Adrenal gland (tissue), 12 donors: ENCODE measurements around the gene EID3. TPM values are rescaled to one million over a fixed set of nuclear protein-coding genes. Genes with fewer than 3 reads are reported as not detected.

ENCODE experiments used
- DNase-seq, 7 donors: peaks; one replicate each; pipeline ENCODE4 v3.0.0-alpha.2; 2019 to 2020
- H3K27ac ChIP-seq, 5 donors: fragments of 200-600 bp; sonication (generic) in 4 of 5; 1 replicate in 3 of 5; 2 replicates in 2 of 5; pipeline versions ENCODE4 v1.5.1 to v1.8.0; 2016 to 2020; ENCODE audit warnings: mild to moderate bottlenecking in 1 of 5
- H3K27me3 ChIP-seq: fragments of 200-600 bp; 2 replicates; pipeline ENCODE4 v1.8.0; 2021
- H3K36me3 ChIP-seq, 2 donors: fragments of 200-600 bp; replicated peaks in 1 of 2; 1 replicate in 1 of 2; 2 replicates in 1 of 2; pipeline versions ENCODE4 v1.5.1 to v1.8.0; 2018 to 2022
- H3K4me1 ChIP-seq, 2 donors: fragments of 200-600 bp; replicated peaks in 1 of 2; 1 replicate in 1 of 2; 2 replicates in 1 of 2; pipeline versions ENCODE4 v1.5.1 to v1.8.0; 2018 to 2021
- H3K4me3 ChIP-seq, 4 donors: fragments of 200-600 bp; sonication (generic) in 3 of 4; one replicate each; pipeline ENCODE4 v1.5.1; 2016 to 2018
- H3K9me3 ChIP-seq, 3 donors: fragments of 200-600 bp; sonication (generic) in 1 of 3; replicated peaks in 1 of 3; 1 replicate in 2 of 3; 2 replicates in 1 of 3; pipeline versions ENCODE4 v1.5.1 to v1.8.0; 2016 to 2021
- POLR2A ChIP-seq, 2 donors: fragments of 450-650 bp; IDR thresholded peaks; one replicate each; pipeline ENCODE4 v1.6.1; 2017; ENCODE audit warnings: antibody characterized with exemption in 2 of 2, mild to moderate bottlenecking in 2 of 2, moderate library complexity in 1 of 2
- WGBS, 4 donors: extraction: QIAGEN DNeasy Blood & Tissue Kit in 2 of 4; methylation state at CpG; one replicate each; pipeline versions ENCODE4 v1.1.5 to v1.1.7; 2013 to 2017; 5-methylcytosine and 5-hydroxymethylcytosine counted together
- intact Hi-C, 2 donors: fragments of 100-400 bp; cut with DNase I; formaldehyde crosslinking; loops; one replicate each; pipeline versions ENCODE4 v1.14.1 to v1.15.0; 2022 to 2023
- polyA plus RNA-seq, 3 donors: library from polyadenylated mRNA; stranded (reverse); fragments of 200-250 nt in 2 of 3; fragments of 350-450 nt in 1 of 3; fragmentation: Illumina TruSeq in 1 of 3; extraction: RNeasy Lipid Tissue Mini Kit (QIAGEN cat#74804) in 1 of 3; gene quantifications; one replicate each; pipeline ENCODE4 v1.2.3, GENCODE V29; 2013 to 2014
- total RNA-seq, 9 donors: library from RNA; depleted of rRNA in 4 of 9; stranded (reverse); fragments of >200 nt in 4 of 9; fragments of 120-200 nt in 1 of 9; fragmentation: NEBNext Ultra II Directional in 1 of 9; extraction: Animal tissue kit (Norgen Biotek cat#: 25700) in 1 of 9; gene quantifications; one replicate each; pipeline versions ENCODE4 v1.1.0 to v1.2.4, GENCODE V29; 2013 to 2023
- TF ChIP-seq, protein P1 (sequence below), 6 experiments: fragments of 450-650 bp in 4 of 6; fragments of 200-600 bp in 2 of 6; sonication (generic) in 1 of 6; IDR thresholded peaks; 1 replicate in 5 of 6; 2 replicates in 1 of 6; pipeline versions ENCODE4 v1.5.1 to v1.8.0; 2016 to 2021; ENCODE audit warnings: antibody characterized with exemption in 6 of 6, mild to moderate bottlenecking in 2 of 6, moderate library complexity in 1 of 6
- donor health status: healthy with polysubstance abuse.
- donor health status: Bipolar disorder and iron deficiency.
- donor health status: DM: yes; HTN: yes; CAD: no.
- donor health status: DM: no; HTN: no; CAD: no.
- donor health status: DM: no; HTN: no; CAD: no.
- donor health status: DM: yes; HTN: yes; CAD: no.

Gene EID3
- total and polyA plus RNA-seq, 12 donors = 1.5 to 20.3 (median 5.5) TPM

DNA sequence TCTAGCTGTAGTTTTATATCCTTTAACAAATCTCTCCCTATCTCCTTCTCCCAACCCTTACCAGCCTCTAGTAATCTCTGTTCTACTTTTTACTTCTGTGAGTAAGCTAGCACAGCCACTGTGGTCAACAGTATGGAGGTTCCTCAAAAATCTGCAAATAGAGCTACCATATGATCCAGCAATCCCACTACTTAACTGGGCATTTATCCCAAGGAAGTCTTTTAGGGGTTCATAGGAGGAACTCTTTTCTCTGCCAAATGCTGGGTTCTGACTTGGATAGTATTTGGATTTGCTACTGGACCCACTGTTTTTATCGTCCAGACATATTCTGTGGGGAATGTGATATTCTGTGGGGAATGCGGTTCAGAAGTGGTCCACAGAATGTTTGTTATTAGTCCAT, 41.1 kb downstream of the EID3 start:
- intact Hi-C loops = no loop called here
- Histone ChIP-seq H3K27me3 (no peaks in the 10 kb centered on the region), H3K4me1 (peaks cover 15 to 55% of the 10 kb centered on the region in 2 donors), H3K4me3 (no peak overlapping the region), H3K36me3 (peaks cover 0 to 72% of the 10 kb centered on the region in 2 donors), H3K27ac (no peak overlapping the region), H3K9me3 (no peaks in the 10 kb centered on the region)
- WGBS, 4 donors = 77 to 87% (median 84%) methylated on average over 2 of the region's 2 CpGs
- no peak for DNase-seq
- TF ChIP-seq POLR2A (IDR thresholded peaks at IDR 0.05) = no peak
- TF ChIP-seq, protein P1, sequence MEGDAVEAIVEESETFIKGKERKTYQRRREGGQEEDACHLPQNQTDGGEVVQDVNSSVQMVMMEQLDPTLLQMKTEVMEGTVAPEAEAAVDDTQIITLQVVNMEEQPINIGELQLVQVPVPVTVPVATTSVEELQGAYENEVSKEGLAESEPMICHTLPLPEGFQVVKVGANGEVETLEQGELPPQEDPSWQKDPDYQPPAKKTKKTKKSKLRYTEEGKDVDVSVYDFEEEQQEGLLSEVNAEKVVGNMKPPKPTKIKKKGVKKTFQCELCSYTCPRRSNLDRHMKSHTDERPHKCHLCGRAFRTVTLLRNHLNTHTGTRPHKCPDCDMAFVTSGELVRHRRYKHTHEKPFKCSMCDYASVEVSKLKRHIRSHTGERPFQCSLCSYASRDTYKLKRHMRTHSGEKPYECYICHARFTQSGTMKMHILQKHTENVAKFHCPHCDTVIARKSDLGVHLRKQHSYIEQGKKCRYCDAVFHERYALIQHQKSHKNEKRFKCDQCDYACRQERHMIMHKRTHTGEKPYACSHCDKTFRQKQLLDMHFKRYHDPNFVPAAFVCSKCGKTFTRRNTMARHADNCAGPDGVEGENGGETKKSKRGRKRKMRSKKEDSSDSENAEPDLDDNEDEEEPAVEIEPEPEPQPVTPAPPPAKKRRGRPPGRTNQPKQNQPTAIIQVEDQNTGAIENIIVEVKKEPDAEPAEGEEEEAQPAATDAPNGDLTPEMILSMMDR (IDR thresholded peaks at IDR 0.05) = no peak

DNA sequence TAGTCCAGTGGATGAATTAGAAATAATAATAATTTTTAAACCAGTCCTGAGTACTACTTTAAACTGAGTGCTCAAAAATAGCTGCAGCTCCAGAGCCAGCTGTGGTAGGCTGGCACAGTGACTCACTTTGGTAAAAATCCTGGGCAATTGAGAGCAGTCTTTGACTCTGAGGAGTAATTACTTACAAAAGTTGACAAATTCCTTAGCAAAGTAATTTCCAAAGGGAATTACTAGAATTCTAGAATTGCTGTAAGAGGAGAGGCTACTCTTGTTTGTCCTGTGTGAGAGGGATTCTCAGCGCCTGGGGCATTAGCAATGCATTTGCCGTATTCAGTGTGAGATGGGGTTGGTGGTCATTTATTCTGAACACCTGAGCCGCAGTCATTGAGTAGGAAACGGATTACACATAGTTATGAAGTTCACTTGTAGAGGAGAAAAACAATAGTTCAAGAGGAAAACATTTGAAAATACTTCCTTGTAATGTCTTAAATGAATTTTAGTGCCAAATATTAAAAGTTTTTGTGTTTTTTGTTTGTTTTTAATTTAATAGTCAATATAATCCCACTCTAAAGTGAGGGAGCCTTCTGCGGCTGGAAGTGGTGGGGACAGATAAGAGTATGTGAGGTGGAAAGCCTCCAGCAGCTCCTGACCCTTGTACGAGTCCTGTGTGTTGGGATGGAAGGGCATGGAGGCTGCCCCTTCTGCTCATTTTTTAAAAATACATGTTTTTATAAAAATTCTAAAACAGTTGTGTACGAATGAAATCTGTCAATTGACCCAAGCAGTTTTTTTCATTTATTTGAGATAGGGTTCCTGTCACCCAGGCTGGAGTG, 41.9 kb downstream of the EID3 start:
- Histone ChIP-seq H3K4me3 (no peak overlapping the region), H3K9me3 (no peaks in the 10 kb centered on the region), H3K27me3 (no peaks in the 10 kb centered on the region), H3K36me3 (peaks cover 0 to 72% of the 10 kb centered on the region in 2 donors), H3K4me1 (peaks cover 8 to 47% of the 10 kb centered on the region in 2 donors), H3K27ac (no peak overlapping the region)
- WGBS, 4 donors = 73 to 80% (median 77%) methylated on average over 7 of the region's 7 CpGs
- no peak for DNase-seq
- intact Hi-C loops = no loop called here
- TF ChIP-seq, protein P1 (IDR thresholded peaks at IDR 0.05) = no peak
- TF ChIP-seq POLR2A (IDR thresholded peaks at IDR 0.05) = no peak

DNA sequence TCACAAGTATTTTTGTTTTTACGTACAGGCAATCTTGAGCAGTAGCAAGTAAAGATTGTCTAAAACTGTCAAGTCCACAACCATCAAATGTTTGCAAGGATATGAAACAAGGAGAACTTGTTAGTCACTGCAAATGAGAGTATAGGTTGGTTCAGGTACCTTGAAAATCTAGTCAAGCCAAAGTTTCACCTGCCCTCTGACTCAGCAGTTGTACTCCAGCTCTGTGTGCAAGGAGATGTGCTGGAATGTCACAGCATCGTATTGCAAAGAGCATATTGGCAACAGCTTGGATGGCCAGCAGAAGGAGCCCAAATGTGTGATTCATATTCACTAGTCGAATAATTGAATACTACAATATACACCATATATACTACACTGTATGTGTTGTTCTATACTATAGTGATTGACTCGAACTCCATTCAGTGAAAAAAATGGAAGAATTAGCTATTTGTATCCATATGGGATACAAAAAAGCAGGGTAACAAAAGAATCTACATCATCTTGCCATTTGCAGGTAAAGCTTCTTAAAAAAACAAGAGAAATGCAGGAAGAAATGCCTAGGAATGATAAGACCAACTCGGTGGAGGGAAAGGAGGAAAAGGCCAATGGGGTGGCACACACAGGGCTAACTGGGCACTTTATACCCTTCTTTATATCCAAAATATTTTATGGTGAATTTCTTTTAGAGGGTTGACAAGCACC, 44.0 kb downstream of the EID3 start:
- peak in 1 of 7 donors; percentile 22 for DNase-seq
- intact Hi-C loops = no loop called here
- Histone ChIP-seq H3K27me3 (no peaks in the 10 kb centered on the region), H3K9me3 (no peaks in the 10 kb centered on the region), H3K27ac (no peak overlapping the region), H3K4me1 (peaks cover 8 to 34% of the 10 kb centered on the region in 2 donors), H3K4me3 (no peak overlapping the region), H3K36me3 (peaks cover 0 to 72% of the 10 kb centered on the region in 2 donors)
- TF ChIP-seq, protein P1 (IDR thresholded peaks at IDR 0.05) = no peak
- no peak for TF ChIP-seq POLR2A (IDR thresholded peaks at IDR 0.05)
- WGBS, 4 donors = 80 to 86% (median 84%) methylated on average over 5 of the region's 5 CpGs

DNA sequence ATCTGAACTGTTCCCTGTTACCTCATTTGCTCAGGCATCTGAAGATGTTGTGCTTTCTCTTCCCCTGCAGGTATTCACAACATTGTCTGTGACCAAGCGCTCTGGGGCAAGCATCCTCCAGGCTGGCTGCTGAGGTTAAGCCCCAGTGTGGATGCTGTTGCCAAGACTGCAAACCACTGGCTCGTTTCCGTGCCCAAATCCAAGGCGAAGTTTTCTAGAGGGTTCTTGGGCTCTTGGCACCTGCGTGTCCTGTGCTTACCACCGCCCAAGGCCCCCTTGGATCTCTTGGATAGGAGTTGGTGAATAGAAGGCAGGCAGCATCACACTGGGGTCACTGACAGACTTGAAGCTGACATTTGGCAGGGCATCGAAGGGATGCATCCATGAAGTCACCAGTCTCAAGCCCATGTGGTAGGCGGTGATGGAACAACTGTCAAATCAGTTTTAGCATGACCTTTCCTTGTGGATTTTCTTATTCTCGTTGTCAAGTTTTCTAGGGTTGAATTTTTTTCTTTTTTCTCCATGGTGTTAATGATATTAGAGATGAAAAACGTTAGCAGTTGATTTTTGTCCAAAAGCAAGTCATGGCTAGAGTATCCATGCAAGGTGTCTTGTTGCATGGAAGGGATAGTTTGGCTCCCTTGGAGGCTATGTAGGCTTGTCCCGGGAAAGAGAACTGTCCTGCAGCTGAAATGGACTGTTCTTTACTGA, 44.9 kb downstream of the EID3 start:
- WGBS, 4 donors = 91 to 96% (median 95%) methylated on average over 11 of the region's 11 CpGs
- intact Hi-C loops = no loop called here
- TF ChIP-seq POLR2A (IDR thresholded peaks at IDR 0.05) = no peak
- TF ChIP-seq, protein P1 (IDR thresholded peaks at IDR 0.05) = no peak
- Histone ChIP-seq H3K9me3 (no peaks in the 10 kb centered on the region), H3K27ac (no peak overlapping the region), H3K4me3 (no peak overlapping the region), H3K27me3 (no peaks in the 10 kb centered on the region), H3K4me1 (peaks cover 8 to 28% of the 10 kb centered on the region in 2 donors), H3K36me3 (peaks cover 0 to 63% of the 10 kb centered on the region in 2 donors)
- peak in 1 of 7 donors; percentile 22 for DNase-seq
